Stimulated activated CD8-positive, alpha-beta memory T cell treated with anti-CD3 and anti-CD28 coated beads, Interleukin-12 subunit alpha, Interleukin-12 subunit beta, amount 100 ng/mL, for 1 hour (primary cell): ENCODE results near the gene CGN.

Source experiments
- DNase-seq: peaks from one replicate; pipeline ENCODE4 v3.0.0-alpha.2; 2020; ENCODE audit warnings: low read depth

The CGN gene, protein sequence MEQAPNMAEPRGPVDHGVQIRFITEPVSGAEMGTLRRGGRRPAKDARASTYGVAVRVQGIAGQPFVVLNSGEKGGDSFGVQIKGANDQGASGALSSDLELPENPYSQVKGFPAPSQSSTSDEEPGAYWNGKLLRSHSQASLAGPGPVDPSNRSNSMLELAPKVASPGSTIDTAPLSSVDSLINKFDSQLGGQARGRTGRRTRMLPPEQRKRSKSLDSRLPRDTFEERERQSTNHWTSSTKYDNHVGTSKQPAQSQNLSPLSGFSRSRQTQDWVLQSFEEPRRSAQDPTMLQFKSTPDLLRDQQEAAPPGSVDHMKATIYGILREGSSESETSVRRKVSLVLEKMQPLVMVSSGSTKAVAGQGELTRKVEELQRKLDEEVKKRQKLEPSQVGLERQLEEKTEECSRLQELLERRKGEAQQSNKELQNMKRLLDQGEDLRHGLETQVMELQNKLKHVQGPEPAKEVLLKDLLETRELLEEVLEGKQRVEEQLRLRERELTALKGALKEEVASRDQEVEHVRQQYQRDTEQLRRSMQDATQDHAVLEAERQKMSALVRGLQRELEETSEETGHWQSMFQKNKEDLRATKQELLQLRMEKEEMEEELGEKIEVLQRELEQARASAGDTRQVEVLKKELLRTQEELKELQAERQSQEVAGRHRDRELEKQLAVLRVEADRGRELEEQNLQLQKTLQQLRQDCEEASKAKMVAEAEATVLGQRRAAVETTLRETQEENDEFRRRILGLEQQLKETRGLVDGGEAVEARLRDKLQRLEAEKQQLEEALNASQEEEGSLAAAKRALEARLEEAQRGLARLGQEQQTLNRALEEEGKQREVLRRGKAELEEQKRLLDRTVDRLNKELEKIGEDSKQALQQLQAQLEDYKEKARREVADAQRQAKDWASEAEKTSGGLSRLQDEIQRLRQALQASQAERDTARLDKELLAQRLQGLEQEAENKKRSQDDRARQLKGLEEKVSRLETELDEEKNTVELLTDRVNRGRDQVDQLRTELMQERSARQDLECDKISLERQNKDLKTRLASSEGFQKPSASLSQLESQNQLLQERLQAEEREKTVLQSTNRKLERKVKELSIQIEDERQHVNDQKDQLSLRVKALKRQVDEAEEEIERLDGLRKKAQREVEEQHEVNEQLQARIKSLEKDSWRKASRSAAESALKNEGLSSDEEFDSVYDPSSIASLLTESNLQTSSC

GRCh38 chr1:151510957-151511635 lies at the start of gene CGN:
CGN (plus strand) TSS chr1:151511387; CDS start chr1:151518520, 7,133 bp downstream.
- peak; percentile 67 for DNase-seq

- DNase-seq: no peak
Measured at GRCh38 chr1:151461694-151462093, 49.5 kb upstream of the CGN start.

DNA sequence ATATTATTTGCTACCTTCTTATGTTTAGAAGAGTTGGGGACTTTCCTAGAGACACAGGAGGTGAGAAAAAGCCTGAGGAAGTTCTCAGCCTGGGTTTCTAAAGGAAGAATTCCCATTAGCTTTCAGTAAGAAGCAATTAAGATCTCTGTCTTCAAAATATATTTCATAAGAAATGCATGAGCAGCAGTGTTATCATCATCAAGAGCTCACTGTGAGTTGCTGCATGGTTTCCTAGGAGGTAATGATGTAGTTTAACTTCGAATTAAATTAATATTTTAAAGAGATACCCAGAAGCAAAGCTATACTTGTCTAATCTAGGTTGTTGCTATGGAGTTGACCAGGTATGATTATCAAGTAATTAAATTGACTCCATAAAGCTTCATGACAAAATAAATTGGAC lies 46.2 kb upstream of the CGN start:
- DNase-seq: no peak

DNA sequence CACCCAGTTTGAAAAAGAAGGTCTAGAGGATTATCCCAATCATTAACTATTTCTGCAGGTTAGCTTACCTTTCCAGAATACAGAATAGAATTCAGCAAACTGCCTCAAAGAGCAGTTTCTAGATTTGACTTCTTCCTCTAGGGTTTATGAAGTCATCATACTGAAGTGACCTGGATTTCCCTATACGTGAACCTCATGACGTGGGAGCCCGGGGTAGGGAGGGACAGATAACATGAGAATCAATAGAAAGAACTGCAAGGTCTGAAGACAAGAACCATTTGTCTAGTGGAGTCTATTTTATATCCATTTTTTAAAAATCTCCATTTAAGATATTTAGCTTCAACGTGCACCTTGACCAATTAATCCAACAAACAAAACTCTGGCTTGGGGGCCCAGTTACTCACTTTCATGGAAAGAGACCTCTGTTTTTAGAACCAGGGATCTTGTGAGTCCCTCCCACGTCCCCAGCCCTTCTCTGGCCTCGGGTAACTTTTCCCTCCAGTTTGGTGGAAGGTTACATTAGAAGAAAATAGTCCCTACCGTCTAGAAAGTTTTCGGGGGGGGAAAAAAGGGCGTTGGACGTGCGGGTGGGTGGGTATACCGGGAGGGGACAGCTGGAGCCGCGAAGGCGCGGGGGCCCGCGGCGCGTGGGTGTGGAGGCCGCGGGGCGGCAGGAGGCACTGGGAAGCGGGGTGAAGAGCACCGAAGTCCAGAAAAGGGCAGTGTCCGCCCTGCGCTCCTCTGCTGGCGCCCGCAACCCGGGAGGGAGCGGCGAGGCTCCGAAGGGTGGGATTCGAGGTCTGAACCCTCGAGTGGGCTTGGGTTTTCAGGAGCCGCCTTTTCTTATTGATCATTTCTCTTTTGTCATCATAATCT lies 38.1 kb upstream of the CGN start:
- no peak for DNase-seq

- DNase-seq: no peak
Measured at GRCh38 chr1:151474745-151475144, 36.4 kb upstream of the CGN start.

DNA sequence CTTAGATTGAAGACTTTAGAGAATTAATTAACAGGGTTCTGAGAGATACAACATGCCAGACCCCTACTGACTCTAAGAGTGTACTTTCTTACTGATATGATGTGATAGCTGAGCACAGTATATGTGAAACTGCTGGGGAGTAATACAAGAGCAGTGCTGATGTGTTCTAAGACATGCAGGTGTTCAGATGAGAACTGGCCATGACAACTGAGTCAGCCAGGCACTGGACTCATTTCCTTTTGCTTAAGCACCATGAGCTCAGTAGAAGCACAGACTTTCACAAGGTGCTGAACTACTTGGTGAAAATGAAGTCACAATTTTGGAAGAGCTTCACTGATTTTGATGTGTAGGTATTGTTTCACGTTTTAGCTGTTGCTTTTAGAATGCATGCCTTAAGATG lies 36.0 kb upstream of the CGN start:
- DNase-seq: no peak

- no peak for DNase-seq
Measured at GRCh38 chr1:151476083-151476482, 35.1 kb upstream of the CGN start.

DNA sequence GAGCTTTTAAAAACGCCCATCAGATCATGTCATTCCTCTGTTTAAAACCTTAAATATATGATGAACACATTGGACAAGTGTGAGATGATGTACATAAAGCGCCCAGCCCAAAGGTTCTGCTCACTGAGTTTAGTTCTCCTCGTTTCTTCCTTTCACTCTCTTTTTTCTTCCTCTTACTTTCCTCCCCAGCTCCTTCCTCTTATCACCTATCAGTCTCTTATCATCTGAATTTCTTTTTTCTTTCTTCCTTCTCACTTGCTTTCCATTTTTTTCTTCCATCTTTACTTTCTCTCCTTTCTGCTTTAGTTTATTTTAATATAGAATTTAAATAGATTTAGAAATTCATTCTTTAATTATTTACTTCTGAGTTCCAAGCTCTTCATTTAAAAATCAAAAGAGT lies 34.1 kb upstream of the CGN start:
- DNase-seq: no peak

DNA sequence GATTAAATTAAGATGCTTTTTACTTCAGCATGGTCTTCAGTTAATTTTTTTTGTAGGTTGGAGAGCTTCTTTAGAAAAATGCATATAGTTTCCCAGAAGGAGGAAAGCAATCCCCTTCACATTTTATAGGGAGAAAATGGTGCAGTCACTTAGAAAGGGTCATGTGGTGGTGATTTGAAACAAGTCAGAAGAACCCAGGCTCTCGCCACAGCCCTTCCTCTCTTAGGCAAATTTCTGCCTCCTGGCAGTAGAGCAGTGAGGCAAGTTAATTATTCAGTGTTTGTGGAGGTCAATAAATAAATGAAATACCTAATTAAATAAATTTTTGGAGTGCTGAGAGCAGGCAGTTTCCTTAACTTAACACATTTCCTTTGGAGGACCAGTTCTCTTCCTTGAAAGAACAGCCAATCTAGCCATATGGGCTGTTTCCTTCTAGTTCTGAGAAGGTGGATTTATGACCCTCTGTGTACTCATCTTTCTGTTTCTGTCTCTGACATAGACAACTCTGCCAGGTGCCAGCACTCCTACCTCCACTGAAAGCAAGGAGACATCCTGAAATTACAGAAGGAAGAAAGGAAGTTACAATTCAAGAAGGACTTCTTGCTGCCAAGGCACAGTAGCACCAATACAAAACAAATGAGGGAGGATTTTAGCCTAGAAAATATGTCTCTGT lies 32.9 kb upstream of the CGN start:
- DNase-seq: no peak

- DNase-seq: no peak
Measured at GRCh38 chr1:151478923-151479322, 32.3 kb upstream of the CGN start.

GRCh38 chr1:151479462-151479861 lies 31.7 kb upstream of the CGN start:
- no peak for DNase-seq

GRCh38 chr1:151482017-151482416 lies 29.2 kb upstream of the CGN start:
- DNase-seq: no peak

DNA sequence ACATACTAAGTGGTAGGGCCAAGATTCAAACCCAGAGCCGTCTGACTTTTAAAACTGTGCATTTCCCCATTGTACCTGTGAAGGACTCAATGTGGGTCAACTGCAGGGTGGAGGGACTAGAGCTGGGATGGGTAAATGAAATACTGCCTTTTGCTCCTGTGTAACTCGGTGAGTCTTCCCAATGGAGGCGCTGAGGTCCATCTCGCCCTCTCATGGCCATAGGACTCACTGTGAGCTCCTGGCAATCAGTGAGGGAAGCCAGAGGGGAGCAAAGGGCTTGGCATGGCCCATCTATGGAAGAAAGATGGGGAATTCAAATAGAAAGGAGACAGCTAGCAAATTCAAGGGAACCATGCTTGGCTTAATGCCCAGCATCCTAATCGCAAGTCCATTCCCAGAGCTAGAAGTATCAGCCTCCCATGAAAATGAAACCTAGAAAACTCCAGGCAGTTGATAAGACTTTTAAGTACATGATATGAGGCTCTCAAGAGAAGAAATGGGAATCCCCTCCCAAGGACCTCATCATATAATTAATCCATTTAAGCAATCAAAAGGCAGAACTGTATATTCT lies 25.4 kb upstream of the CGN start:
- no peak for DNase-seq

GRCh38 chr1:151486557-151486956 lies 24.6 kb upstream of the CGN start:
- no peak for DNase-seq

DNA sequence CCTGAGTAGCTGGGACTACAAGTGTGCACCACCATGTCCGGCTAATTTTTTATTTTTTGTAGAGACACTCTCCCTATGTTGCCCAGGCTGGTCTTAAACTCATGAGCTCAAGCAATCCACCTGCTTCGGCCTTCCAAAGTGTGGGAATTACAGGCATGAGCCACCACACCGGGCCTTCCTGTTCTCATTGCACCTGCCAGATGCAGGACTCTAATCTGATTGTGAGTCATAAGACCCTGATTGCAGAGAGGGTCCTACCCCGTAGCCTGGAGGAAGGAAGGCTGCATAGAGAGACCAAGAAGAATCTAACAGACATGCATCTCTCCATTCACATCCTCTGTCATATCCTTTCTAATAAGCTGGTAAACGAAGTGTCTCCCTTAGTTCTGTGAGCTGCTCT lies 19.5 kb upstream of the CGN start:
- no peak for DNase-seq

GRCh38 chr1:151492120-151492519 lies 19.1 kb upstream of the CGN start:
- DNase-seq: no peak

GRCh38 chr1:151493042-151493441 lies 18.1 kb upstream of the CGN start:
- no peak for DNase-seq

- DNase-seq: no peak
Measured at GRCh38 chr1:151494741-151495281, 16.4 kb upstream of the CGN start.

DNA sequence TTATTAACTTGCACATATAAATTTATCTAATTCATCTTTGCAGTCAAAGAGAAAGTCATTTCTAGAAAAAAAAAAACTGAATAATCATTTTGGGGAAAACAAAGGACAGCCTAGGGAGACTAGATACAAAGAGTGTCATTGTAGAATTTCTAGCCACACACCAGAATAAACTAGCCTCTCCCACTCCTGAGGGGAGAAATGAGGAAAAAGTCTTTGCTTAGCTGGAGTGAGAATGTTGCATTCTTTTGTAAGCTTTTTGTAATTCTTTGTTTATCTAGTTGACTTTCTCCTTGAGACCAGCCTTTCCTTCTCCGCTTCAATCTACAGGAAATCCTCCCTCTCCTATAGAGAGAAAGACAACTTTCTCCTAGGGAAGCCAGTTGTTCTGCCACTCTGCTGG lies 15.9 kb upstream of the CGN start:
- DNase-seq: no peak

- no peak for DNase-seq
Measured at GRCh38 chr1:151499365-151499764, 11.8 kb upstream of the CGN start.
